Stimulated activated CD4-positive, alpha-beta T cell treated with anti-CD3 and anti-CD28 coated beads, Interleukin-1b, Interleukin-23, amount 100 ng/mL, for 24 hours (primary cell): ENCODE data around the gene FBXW4.
A peak's percentile ranks its signal among the peaks of the same experiment; 100 is the strongest.

Experiments
- DNase-seq, 4 experiments: peaks; one replicate each; pipeline ENCODE4 v3.0.0-alpha.2; 2020; ENCODE audit warnings: low read depth in 4 of 4, low spot score in 1 of 4

Gene FBXW4

GRCh38 chr10:101587725-101588653 is 107.0 kb downstream of the FBXW4 start, which contains the start of the genes DPCD and POLL:
DPCD (plus strand) TSS chr10:101588321; CDS start chr10:101588337, 16 bp downstream.
POLL (minus strand) TSS chr10:101588257; CDS start chr10:101587360, 897 bp downstream.
- DNase-seq: peak; percentile 87 to 95 (median 92)

GRCh38 chr10:101585841-101586240 is 109.1 kb downstream of the FBXW4 start:
- no peak for DNase-seq

- DNase-seq: no peak
Observed at GRCh38 chr10:101580486-101581399, 114.2 kb downstream of the FBXW4 start.

- no peak for DNase-seq
Observed at GRCh38 chr10:101579516-101579870, 115.5 kb downstream of the FBXW4 start.

- no peak for DNase-seq
Observed at GRCh38 chr10:101578803-101579515, 116.0 kb downstream of the FBXW4 start.

GRCh38 chr10:101578192-101578591 is 116.8 kb downstream of the FBXW4 start:
- DNase-seq: no peak

- DNase-seq: no peak
Observed at GRCh38 chr10:101577121-101577871, 117.7 kb downstream of the FBXW4 start.

GRCh38 chr10:101576211-101576863 is 118.6 kb downstream of the FBXW4 start:
- DNase-seq: no peak

GRCh38 chr10:101575580-101576210 is 119.3 kb downstream of the FBXW4 start:
- DNase-seq: no peak

GRCh38 chr10:101575091-101575490 is 119.9 kb downstream of the FBXW4 start:
- no peak for DNase-seq

GRCh38 chr10:101573885-101574753 is 120.9 kb downstream of the FBXW4 start:
- DNase-seq: no peak

- no peak for DNase-seq
Observed at GRCh38 chr10:101572785-101573184, 122.2 kb downstream of the FBXW4 start.

GRCh38 chr10:101572126-101572525 is 122.8 kb downstream of the FBXW4 start:
- DNase-seq: no peak

GRCh38 chr10:101571271-101571925 is 123.6 kb downstream of the FBXW4 start:
- DNase-seq: no peak

GRCh38 chr10:101570428-101571270 is 124.3 kb downstream of the FBXW4 start:
- no peak for DNase-seq

GRCh38 chr10:101569622-101570427 is 125.1 kb downstream of the FBXW4 start:
- DNase-seq: peak; percentile 52 to 82 (median 70)
